ENCODE data around the gene SDK1.

Gene SDK1

DNA sequence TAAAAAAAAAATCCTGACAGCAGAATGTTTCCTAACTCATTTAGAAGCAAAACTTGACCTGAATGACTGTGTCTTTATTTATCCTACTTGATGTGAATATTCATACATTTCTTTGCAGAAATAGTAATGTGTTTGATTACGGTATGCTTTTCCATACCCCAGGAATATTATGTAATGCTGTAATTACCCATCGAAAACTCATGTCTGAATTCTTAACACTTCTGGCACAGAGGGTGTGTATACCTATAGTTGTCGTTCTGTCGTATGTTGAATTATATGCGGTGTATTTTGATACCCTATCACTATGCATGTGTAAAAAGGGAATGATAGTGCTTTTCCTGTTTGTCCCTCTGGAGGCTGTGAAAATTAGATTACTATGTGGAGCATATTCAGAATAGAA lies 26.6 kb downstream of the SDK1 start:
- TF ChIP-seq, protein P1, sequence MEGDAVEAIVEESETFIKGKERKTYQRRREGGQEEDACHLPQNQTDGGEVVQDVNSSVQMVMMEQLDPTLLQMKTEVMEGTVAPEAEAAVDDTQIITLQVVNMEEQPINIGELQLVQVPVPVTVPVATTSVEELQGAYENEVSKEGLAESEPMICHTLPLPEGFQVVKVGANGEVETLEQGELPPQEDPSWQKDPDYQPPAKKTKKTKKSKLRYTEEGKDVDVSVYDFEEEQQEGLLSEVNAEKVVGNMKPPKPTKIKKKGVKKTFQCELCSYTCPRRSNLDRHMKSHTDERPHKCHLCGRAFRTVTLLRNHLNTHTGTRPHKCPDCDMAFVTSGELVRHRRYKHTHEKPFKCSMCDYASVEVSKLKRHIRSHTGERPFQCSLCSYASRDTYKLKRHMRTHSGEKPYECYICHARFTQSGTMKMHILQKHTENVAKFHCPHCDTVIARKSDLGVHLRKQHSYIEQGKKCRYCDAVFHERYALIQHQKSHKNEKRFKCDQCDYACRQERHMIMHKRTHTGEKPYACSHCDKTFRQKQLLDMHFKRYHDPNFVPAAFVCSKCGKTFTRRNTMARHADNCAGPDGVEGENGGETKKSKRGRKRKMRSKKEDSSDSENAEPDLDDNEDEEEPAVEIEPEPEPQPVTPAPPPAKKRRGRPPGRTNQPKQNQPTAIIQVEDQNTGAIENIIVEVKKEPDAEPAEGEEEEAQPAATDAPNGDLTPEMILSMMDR (IDR thresholded peaks at IDR 0.05; ENCODE audit: low read depth, low read length, missing control alignments): no peak
- no peak for DNase-seq (ENCODE audit: low read depth)
- H3K4me3 ChIP-seq (ENCODE audit: low read depth, low read length): no peak overlapping the region

GRCh38 chr7:3332308-3332707 lies 31.3 kb downstream of the SDK1 start:
- no peak for DNase-seq (ENCODE audit: low read depth)
- TF ChIP-seq, protein P1 (IDR thresholded peaks at IDR 0.05; ENCODE audit: low read depth, low read length, missing control alignments): no peak
- H3K4me3 ChIP-seq (ENCODE audit: low read depth, low read length): no peak overlapping the region

GRCh38 chr7:3333861-3334260 lies 32.8 kb downstream of the SDK1 start:
- TF ChIP-seq, protein P1 (IDR thresholded peaks at IDR 0.05; ENCODE audit: low read depth, low read length, missing control alignments): no peak
- no peak overlapping the region for H3K4me3 ChIP-seq (ENCODE audit: low read depth, low read length)
- no peak for DNase-seq (ENCODE audit: low read depth)

DNA sequence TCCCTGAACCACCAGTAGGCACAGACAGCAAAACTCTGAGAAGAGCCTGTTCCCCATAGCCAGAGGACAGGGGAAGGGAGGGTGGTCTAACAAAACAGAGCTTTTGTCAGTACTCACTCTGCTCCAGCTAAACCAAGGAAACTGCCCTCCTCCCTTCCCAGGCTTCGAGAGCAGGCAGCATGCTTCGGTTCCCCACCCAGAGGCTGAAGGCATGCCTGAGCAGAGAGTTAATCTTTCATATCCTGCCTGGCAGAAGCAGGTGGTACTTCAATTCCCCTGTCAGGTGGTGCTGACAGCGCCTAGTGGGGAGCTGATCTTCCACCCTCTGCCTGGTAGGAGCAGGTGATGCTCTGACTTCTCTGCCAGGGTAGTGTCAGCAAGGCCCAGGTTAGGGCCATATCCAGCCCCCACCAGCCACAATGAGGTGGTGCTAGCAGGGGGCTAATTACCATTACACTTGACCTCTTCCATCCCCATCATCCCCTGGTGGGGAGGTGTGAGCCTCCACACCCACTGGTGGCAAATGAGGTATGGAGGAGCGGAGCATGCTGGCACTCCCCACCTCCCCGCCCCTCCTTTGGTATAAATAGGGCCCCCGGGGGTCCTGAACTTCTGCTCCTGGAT lies 35.1 kb downstream of the SDK1 start:
- TF ChIP-seq, protein P1 (IDR thresholded peaks at IDR 0.05; ENCODE audit: low read depth, low read length, missing control alignments): no peak
- no peak overlapping the region for H3K4me3 ChIP-seq (ENCODE audit: low read depth, low read length)
- DNase-seq (ENCODE audit: low read depth): no peak

DNA sequence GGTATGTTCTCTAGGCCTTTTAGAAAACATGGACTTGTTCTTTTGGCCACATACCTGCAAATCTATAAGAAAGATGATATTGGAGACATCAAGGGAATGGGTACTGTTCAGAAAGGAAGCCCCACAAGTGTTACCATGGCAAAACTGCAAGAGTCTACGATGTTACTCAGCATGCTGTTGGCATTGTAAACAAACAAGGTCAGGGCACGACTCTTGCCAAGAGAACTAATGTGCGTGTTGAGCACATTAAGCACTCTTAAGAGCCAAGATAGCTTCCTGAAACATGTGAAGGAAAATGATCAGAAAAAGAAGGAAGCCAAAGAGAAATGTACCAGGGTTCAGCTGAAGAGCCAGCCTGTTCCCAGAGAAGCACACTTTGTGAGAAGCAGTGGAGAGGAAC lies 37.1 kb downstream of the SDK1 start:
- TF ChIP-seq, protein P1 (IDR thresholded peaks at IDR 0.05; ENCODE audit: low read depth, low read length, missing control alignments): no peak
- no peak overlapping the region for H3K4me3 ChIP-seq (ENCODE audit: low read depth, low read length)
- DNase-seq (ENCODE audit: low read depth): no peak

DNA sequence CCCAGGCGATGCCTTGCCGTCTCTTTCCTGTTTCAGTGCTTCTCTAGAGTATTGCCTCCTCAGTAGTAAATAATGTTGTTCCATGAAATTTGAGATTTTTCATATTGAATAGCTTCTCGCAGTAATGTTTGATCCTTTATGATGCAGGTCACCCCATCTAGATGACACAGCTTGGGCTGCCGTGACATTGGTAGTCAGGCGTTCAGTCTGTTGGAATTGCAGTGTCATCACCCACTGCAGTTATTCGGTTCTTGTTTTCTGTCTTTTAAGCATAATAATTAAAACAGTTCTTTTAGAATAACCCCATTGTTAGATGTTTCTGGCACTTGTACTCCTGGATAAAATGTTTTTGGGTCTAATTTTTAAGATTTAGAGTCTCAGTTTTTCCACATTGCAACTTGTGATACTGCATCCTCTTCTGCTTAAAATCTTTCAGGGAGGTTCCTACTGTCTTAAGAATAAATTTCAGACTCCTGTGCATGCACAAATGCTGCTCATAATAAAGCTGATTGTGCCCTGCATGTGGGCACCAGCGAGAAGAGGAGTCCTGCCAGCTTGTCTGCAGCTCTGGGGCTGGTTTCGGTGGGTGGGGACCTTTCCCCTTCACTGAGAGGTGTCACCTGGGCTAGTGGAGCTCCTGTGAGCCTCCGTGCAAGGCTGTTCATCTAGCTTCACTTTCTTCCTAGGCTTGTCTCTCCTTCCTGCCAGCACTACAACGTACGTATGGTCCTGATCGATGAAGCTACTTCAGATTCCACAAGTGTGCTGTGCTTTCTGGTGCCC lies 44.8 kb downstream of the SDK1 start:
- no peak overlapping the region for H3K4me3 ChIP-seq (ENCODE audit: low read depth, low read length)
- no peak for DNase-seq (ENCODE audit: low read depth)
- TF ChIP-seq, protein P1 (IDR thresholded peaks at IDR 0.05; ENCODE audit: low read depth, low read length, missing control alignments): no peak
